ENCODE measurements around the gene SP6.

SP6 gene

DNA sequence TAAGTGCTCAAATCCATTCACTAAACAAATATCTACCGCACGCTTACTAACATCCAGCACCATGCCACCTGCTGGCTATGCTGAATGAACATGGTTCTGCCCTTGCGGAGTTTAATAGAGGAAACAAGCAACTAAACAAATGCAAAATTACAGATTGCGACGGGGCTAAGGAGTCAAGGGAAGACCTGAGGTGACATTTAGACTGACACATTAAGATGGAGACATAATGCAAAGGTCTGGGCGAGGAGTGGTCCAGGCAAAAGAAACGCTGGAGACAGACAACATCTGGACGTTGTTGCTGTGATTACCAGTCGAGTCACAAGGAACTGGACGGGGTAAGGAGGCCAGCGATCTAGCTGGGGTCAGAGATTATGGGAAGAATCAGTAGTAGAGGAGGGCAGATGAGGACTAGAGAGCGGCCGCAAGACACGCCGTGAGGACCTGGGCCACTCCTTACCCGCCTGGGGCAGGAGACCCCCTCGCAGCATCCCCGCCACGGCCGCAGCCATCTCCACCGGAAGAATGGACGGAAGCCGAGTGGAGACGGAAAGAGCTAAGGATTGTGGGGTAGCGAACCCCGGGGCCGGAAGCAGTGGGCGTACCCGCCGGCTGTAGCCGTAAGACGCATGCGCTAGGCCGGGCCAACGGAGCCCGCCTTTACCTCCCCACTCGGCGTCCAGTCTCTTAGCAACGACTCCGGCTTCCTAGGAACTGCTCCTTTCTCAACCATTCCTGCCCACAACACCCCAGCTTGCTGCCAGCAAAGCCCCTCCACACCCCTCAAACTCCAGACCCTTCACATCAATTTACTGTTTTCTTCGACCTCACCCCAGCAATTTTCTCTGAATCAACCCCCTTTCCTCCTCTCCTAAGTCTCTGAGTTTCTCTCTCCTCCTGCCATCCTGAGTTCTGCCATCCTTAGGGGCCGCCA lies 19.7 kb downstream of the SP6 start, which contains the start of the genes LRRC46 and MRPL10:
Gene LRRC46, plus strand, starts transcription at position 668 of the 931 bp plus-strand sequence. CDS start 320 bp downstream, outside the sequence.
Gene MRPL10, minus strand, starts transcription at position 539 of the 931 bp plus-strand sequence. Its CDS starts 30 bp downstream, at position 509.
- peak in 1 of 2 experiments; percentile 44 for DNase-seq

DNA sequence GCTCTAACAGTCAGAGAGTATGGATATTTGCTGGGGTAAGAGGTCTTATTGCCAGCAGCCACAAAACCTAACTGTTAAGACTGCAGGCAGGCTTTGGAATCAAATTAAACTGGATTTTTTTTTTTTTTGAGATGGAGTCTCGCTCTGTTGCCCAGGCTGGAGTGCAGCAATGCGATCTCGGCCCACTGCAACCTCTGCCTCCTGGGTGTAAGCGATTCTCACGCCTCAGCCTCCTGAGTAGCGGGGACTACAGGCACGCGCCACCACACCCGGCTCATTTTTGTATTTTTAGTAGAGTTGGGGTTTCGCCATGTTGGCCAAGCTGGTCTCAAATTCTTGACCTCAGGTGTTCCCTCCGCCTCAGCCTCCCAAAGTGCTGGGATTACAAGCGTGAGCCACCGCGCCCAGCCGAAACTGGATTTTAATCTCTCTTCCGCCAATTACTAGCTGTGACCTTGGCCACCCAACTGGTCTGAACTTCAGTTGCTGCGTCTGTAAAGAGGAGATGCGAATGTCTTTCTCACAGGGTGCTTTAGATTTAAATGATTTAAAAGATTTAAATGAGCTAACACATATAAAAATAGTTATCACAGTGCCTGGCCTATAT lies 20.5 kb downstream of the SP6 start:
- DNase-seq, result no peak

DNA sequence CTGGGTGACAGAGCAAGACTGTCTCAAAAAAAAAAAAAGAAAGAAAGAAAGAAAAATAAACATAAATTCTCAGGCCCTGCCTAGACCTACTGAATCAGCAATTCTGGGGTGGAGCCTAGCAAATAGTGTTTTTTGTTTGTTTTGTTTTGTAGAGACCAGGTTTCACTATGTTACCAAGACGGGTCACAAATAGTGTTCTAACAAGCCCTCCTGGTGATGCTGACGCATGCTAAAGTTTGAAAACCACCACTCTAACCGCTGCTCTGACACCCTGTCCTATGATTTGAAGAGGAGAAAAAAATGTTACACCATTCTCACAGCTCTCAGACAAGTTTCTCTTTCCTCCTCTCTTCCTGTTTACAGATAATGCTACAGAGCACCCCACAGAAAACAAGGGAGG lies 21.1 kb downstream of the SP6 start:
- no peak for DNase-seq

DNA sequence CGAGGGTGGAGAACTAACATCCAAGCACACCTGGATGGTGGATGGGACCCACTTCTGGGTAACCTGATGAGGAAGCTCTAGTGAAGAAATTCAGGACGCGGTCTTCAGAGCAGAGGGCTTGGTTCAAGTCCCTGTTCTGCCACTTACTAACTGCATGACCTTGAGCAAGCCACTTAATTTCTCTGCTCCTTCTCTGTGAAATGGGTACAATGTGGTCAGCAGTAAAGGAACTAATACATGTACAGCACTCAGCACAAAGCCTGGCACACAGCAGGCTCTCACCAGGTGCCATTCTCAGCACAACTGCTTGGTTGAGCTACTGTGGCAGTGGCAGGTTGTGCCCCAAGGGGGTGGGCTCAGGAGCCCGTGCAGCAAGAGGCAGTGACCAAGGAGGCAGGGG lies 27.4 kb downstream of the SP6 start:
- no peak for DNase-seq

DNA sequence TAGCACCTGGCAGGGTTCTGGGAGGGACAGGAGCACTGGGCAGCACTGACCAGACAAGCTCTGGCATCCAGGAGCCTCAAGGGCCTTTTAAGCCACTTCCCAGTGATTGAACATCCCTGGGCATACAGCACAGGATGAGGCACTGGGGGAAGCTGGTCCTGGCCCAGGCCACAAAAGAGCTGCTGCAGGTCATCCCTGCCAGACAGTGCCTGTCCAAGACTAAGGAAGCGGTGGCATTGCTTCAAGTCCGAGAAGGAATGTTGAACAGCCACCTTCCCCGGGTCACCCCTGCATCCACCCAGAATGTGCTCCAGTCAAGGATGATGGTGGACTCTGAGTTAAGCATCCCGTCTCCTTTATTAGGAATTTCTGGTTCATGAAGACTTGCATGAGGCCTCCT lies 28.2 kb downstream of the SP6 start:
- DNase-seq, result no peak

DNA sequence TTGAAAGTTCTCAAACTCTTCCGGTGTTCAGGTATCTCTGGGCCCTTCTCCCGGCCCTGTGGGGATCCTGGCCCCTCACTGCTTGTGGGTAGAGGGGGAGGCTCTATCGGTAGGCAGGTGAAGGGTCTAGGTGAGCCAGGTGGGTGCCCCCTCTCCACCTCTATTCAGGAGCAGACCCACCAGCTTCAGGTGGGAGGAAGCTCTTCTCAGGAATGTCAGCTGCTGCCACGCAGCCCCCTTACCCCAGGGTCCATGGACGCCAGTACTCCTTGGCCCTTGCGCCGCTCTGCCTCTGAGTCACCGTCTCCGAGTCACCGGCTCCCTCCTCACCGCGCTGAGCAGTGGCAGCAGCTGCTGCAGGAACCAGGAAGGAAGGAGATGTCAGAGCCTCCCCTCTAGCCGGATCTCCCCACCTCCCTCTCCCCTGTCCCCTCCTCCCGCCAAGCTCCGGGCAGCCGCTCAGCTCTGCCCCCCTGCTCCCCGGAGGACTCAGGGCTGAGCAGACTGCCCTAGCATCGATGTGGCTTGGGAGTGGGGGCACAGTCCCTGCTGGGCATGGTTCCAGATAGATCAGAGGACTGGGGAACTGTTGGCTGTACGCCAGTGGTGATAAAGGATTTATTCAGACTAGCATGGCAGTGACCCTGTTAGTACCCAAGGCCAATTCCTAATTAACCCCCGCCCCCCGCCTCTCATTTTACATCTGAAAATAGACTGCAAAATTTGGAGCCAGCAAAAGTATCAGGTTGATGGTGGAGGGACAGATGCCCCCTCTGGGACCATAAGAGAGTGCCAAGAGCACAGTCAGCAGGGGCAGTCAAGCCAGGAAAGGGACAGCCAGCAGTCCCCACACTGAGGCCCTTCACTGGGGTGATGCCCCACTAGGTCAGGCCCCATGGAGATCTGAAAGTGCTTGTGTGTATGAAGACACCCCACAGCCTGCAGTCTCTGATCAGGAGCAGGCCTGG lies 29.3 kb downstream of the SP6 start, which contains the start of gene OSBPL7:
Gene OSBPL7, minus strand, starts transcription at position 371 of the 968 bp plus-strand sequence. CDS start 1,516 bp downstream, outside the sequence.
- no peak for DNase-seq

DNA sequence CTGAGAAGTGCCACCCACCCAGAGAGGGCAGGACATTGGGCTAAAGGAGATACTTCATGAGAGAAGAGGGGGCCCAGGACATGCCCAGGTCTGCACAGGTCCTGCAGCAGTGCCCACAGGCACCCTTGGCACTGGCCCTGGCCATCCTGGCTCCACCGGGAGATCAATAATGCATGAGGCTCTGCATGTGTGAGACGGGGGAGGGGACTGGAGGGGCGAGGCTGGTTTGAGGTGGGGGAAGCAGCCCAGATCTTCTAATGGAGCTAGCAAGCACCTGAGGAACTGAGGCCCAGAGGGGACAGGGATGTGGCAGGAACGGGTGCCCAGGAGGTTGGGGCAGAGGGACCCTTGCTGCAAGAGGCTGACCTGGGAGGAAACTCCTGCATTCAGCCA lies 29.9 kb downstream of the SP6 start:
- DNase-seq, result no peak

DNA sequence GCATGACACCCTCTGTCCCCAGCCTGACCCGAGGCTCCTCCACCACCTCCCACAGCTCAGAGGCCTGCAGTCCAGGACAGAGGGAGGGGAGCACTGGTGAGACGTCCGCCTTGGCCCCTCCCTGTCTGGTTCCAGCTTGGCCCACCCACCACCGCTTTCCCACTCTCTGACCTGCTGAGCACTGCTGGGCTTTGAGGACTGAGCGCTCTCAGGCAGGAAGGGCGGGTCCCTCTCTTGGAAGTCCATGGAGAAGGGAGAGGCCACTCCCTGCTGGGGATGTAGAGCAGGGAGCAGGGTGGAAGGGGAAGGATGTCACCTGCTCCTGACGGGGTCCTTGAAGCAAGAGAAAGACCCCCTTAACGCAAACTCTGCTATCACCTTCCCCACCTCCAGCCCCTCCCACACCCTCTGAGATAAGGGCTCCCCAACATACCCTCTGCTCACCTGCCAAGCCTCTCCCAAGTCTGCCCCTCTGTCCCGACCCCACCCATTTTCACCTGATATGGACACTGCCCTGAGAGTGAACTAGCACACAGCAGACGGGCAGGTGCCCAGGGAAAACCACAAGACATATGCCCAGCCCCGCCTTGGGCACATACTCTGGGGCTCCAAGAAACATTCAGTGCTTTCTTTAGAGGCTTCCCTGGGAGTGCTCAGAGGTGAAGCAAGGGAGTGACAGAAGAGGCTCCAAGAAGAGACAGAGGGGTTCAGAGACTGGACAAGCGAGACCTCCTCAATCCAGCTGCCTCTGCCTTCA lies 30.8 kb downstream of the SP6 start:
- DNase-seq, result no peak

DNA sequence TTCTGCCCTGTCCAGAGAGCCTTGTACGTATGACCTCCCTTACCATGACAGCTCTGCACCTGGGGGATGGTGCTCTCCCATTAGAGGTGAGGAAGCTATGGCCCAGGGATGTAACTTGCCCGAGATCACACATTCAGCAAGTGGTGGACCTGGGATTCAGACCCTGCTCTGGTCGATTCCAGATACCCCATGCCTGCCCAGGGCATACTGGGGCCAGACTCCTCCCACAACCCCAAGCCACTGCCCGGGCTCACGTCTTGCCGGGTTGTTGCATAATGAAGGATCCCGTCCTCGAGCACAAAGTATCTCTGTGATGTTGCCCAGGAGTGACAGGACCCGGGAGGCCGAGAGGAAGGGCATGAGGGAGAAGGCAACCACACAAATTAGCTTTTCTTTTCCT lies 31.5 kb downstream of the SP6 start:
- DNase-seq, result no peak

DNA sequence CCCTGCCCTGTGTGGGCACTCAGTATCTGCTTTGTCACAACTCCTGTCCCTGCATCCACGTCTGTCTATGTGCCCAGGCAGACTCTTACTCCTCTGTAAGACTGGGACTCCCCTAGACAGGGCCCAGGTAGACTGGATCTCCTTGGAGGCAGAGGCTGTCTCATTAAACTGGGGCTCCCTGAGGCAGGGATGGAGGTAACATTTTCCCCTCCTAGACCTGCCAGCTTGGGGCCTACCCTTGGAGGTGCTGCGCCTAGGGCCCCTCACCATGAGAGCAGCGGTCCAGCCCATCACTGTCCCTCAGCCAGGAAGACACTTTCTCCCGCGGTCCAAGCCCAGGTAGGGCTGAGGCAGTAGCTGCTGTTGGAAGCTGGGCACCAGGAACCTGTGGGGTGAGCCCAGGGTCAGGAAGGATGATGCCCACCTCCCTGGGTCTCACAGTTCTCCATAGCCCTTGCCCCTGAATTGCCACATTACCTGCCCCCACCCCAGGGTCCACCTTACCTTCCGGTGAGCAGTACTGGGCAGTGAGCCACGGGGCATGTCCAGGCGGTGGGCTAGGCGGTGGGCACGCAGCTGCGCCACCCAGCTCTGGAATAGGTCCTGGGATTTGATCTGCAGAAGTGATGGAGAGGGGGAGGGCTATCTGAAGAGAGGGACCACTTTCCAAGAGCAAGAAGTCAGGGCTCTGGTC lies 32.8 kb downstream of the SP6 start:
- DNase-seq, result no peak

DNA sequence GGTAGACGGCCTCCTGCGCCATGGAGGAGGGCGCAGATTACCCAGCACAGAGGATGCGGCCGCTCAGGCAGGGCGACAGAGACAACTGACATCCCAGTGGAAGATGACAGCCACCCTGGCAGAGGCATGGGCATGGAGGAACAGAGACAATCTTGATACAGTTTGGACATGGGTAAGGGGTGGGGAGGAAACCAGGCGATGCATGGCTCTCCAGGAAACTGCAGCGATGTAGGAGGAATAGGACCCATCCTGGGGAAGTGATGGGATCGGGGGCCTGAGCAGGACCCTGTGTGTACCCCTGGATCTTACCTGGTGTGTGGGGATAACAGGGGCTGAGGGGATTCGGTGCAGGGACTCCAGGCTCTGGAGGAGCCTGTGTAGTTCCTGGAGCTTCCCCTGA lies 34.0 kb downstream of the SP6 start:
- no peak for DNase-seq

DNA sequence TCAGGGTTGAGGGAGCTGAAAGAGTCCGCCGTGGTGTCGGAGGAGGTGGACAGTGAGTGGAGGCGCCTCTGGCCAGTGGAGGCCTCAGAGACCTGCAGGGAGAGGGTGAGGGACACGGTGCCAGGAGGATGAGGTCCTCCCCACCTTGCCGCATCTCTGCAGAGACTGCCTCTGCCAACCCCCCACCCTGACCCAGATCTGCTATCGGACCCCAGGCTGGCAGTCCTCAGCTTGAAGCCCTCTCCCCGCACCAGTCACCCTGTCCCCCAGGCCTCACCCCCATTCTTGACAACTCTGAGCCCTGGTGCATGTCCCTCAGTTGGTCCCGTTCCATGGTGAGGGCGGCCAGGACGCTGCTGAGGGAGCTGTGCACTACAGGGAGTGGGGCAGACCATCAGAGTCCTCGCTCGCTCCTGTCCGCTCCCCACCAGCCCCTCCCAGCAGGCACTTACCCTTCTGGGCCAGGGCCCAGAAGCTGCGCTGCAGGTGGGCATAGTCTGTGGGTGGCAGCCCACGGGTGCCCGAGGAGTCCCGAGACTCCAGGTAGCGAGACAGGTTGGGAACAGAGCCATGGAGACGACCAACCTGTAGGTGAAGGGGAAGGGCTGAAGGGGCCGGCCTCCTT lies 34.7 kb downstream of the SP6 start:
- DNase-seq, result no peak

DNA sequence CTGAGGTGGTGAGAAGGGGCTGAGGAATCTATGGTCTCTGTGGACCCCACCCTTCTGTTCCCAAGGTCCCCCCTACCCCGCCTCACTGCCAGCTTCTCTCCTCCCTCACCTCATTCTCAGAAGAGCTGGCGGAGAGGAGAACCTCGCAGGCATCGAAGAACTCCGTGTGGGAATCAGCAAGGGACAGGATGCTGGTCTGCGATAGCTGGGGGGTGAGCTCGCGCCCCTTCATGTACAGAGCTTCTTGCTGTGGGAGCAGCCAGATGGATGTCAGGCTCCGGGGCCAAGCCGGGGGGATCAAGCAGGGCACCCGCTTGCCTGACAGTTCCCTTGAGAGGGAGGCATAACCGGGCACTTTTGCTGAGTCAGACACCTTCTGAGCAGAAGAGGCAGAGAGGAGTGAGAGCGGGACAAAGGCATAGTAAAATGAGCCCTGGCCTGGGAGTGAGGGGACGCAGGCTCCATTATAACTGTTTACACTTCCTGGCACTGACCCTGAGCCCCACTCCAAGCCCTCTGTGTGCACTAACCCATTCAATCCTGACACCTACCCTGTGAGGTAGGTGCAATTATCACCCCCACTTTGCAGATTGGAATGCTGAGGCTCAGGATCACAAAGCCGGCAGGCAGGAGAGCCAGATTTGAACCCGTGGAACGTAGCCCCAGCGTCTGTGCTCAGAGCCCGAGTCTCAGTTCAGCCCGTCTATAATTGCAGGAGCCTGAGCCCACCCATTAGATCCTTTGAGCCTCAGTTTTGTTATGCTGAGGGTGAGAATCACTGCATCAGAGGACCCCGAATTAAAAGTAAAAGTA lies 35.7 kb downstream of the SP6 start:
- DNase-seq, result no peak

DNA sequence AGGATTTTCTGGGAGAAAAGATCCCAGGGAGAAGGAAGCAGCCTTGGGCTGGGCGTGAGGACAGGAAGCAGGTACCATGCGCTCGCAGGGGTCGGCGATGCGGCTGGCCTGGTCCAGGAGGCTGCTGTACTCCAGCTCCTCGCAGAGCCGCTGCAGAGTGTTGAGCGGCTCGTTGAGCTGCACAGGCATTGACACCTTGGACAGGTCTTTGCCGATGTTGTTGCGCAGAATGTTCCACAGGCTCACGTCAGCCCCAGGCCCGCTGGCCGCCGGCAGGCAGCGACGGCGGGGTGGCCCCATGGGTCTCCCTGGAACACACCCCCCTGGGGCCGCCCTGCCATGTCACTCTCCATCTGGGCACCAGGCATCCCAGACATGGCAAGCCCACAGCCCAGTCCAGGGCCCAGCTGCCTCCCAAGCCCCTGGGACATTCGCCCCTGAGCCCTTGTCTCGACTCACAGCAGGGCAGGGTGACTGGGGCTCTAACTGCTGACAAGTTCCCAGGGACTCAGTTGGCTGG lies 37.4 kb downstream of the SP6 start:
- DNase-seq, result no peak

DNA sequence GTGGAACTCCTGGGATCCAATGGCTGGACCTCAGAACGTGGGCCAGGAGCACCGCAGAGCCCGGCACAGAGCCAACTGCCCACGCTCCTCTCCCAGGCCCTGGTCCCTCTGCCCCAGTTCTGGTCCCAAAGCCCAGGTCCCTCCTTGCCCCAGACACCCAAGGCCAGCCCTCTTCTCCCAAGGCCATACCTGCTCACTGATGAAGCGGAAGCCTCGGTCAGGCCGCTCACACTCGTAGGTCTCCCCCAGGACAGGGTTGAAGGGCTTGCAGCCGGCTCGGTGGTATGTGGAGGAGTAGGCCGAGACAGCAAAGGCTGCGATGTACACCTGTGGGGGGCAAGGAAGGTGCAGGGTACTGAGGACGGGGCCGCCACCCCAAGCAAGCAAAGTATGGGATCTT lies 37.9 kb downstream of the SP6 start:
- DNase-seq, result no peak

DNA sequence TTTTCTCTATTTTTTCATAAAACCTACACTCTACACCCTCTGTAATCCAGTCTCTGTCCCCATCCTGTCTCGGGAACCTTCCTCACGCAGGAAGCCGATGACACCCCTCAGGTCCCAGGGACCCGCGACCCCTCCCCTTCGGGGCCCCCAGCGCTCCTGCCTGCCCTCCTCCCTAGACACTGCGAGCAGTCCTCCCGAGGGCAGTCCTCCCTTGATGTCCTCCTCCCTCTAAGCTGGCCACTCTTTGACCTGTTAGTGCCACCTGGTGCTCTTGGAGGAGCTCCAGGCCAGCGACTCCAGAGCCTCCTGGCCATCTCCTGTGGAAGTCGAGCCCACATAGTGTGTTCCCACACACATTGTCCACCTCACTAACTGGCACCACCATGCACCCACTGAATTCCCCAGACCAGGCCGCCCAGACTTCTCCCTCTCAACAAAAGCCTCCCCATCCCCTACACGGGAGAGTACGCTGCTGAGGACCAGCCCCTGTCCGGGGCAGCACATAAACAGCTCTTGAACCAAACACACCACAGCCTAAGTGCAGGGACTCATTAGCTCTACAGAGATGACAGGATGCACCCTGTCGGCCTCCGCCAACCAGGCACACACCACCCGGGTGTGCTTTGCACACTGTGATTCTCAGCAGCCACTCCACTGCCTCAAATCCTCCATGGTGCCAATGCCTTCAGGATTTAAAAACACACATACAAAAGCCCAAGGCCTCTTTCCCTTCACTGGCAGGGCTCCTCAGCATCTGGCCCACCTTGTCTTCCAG lies 38.6 kb downstream of the SP6 start:
- DNase-seq, result no peak

DNA sequence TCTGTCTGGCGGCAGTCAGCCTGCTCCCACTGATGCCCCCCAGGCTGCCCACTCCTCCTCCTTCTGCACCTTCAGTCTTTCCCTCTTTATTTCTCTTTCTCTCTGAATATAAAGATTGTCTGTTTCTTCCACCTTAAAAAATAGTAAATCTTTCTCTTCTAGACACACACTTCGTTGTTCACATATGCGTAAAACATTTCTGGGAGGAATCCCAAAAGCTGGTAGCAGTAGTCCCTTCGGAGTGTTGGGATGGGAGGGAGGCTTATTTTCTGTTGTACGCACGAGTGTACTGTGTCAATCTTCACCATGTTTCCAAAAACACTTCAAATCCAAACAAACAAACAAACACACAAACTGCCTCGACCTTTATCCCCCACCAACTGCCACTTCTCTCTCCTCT lies 39.3 kb downstream of the SP6 start:
- DNase-seq, result no peak

DNA sequence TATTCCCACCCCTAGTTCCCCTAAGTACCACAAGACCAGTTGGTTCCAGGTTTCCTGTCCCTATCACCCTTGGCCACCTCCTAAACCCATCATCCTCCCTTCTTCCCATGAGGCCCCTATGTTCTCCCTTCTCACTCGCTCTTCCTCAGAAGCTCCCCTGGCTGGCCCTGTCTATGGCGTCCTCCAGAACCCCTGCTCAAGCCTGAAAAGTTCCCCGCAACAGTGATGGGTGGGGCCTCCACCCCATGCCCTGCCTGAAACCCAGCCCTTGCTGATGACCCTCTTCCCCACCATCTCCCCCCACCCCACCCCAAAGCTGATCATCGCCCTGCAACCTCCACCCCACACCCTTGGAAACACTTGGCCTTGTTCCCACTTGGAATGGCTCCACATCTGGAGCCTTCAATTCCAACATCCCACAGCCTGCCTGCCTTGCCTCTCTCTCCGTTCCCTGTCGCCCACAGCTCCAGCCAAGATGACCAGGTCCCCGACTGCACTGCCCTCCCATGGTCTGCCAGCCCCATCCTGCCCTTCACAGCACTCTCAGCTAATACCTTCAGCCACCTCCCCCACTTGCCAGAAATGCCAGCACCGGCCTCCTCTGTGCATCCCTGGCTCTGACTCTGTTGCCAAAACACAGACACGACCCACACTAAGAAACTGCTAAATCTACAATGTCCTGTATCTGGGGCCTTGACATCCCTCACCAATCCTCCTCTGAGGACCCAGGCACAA lies 39.9 kb downstream of the SP6 start:
- no peak for DNase-seq
